Stimulated activated CD4-positive, alpha-beta T cell treated with anti-CD3 and anti-CD28 coated beads, Interleukin-2, amount 100 ng/mL, for 4 hours (primary cell): ENCODE data around the gene ZNF14.
"Not testable (repeated sequence)": the region's sequence is repeated elsewhere in the genome, so short reads cannot be mapped to it uniquely, and the experiment has no call there.

Experiments
- DNase-seq: peaks from one replicate; pipeline ENCODE4 v3.0.0-alpha.2; 2020; ENCODE audit warnings: low read depth

ZNF14 gene

GRCh38 chr19:19746286-19747213, 13.6 kb upstream of the ZNF14 start:
- DNase-seq, result no peak

GRCh38 chr19:19745496-19746285, 12.8 kb upstream of the ZNF14 start:
- DNase-seq, result no peak

- DNase-seq, result no peak
Observed at GRCh38 chr19:19744641-19745040, 11.7 kb upstream of the ZNF14 start.

- not testable (repeated sequence) for DNase-seq
Observed at GRCh38 chr19:19743921-19744320, 11.0 kb upstream of the ZNF14 start.

GRCh38 chr19:19743176-19743575, 10.3 kb upstream of the ZNF14 start:
- DNase-seq, result no peak

GRCh38 chr19:19742773-19743172, 9.9 kb upstream of the ZNF14 start:
- DNase-seq, result no peak

- DNase-seq, result no peak
Observed at GRCh38 chr19:19741184-19741583, 8.3 kb upstream of the ZNF14 start.

GRCh38 chr19:19740755-19741154, 7.8 kb upstream of the ZNF14 start:
- DNase-seq, result no peak

- no peak for DNase-seq
Observed at GRCh38 chr19:19738564-19738963, 5.7 kb upstream of the ZNF14 start.

GRCh38 chr19:19737559-19738332, 4.8 kb upstream of the ZNF14 start:
- DNase-seq, result no peak

GRCh38 chr19:19721896-19722295, 11.0 kb downstream of the ZNF14 start:
- no peak for DNase-seq

- DNase-seq, result no peak
Observed at GRCh38 chr19:19719798-19720197, 13.1 kb downstream of the ZNF14 start.

- DNase-seq, result no peak
Observed at GRCh38 chr19:19711934-19712828, 20.7 kb downstream of the ZNF14 start.

GRCh38 chr19:19711306-19711933, 21.5 kb downstream of the ZNF14 start:
- no peak for DNase-seq

- DNase-seq, result no peak
Observed at GRCh38 chr19:19710506-19710905, 22.4 kb downstream of the ZNF14 start.

- DNase-seq, result no peak
Observed at GRCh38 chr19:19704836-19705235, 28.1 kb downstream of the ZNF14 start.

- DNase-seq, result not testable (repeated sequence)
Observed at GRCh38 chr19:19700493-19700892, 32.4 kb downstream of the ZNF14 start.

GRCh38 chr19:19697589-19697988, 35.3 kb downstream of the ZNF14 start:
- no peak for DNase-seq

GRCh38 chr19:19696386-19696785, 36.5 kb downstream of the ZNF14 start:
- DNase-seq, result no peak

- DNase-seq, result no peak
Observed at GRCh38 chr19:19691683-19692082, 41.2 kb downstream of the ZNF14 start.

- not testable (repeated sequence) for DNase-seq
Observed at GRCh38 chr19:19689023-19689422, 43.9 kb downstream of the ZNF14 start.
